ENCODE measurements around the gene A1BG. TPM values are rescaled to one million over a fixed set of nuclear protein-coding genes. Genes with fewer than 3 reads are reported as not detected.

A1BG gene
- polyA plus RNA-seq, 2 of the 4 experiments (the other 2 are of a cell fraction): 2.5 to 9.5 TPM

DNA sequence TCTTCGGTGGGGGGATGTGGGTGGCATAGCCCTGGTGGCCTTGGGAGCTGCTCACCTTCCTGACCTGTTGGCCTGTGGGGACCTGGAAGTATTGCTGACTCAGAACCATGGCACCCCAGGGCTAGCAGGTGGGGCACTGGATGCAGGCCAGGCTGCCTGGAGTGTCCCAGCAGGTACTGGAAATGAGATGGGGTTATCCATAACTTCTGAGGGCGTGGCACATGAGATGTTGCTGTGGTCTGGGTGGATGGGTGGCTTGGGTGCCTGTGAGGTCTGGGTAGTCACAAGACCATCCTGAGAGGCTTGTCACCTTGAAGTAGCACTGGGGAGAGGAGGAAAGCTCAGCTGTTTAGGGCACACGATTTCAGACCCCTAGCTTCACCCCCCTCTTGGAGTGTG is 41.5 kb upstream of the A1BG start:
- FAIRE-seq (no peak), DNase-seq (ENCODE audit: low read depth in 1 of 2, low spot score in 1 of 2) (peak in 1 of 2 experiments; percentile 46), ATAC-seq (peak in 1 of 2 experiments; percentile 4)
- H3K4me2 ChIP-seq: no peak overlapping the region; the same call in 2 of the 3 replicates
- H3K4me3 ChIP-seq: no peak overlapping the region
- no peaks in the 10 kb centered on the region for H3K9me3 ChIP-seq
- ChIA-PET CTCF (interaction anchor here (1.0 kb wide), 1 partner anchor 124 kb away, joined by 4 read pairs; no protein-coding TSS in a partner anchor), POLR2A (interaction anchor here (1.0 kb wide), 1 partner anchor 149 kb away, joined by 3 read pairs; no protein-coding TSS in a partner anchor)
- peaks cover 30% of the 10 kb centered on the region; the same call in 2 of the 3 replicates for H3K4me1 ChIP-seq
- TF ChIP-seq MAFK (IDR thresholded peaks at IDR 0.05; ENCODE audit: partially characterized antibody): peak; percentile 69
- TF ChIP-seq ZC3H11A (IDR thresholded peaks at IDR 0.05): no peak
- H3K27ac ChIP-seq: peak overlapping the region in 1 of 2 experiments; percentile 3; a peak in 2 of 6 replicates
- WGBS (ENCODE audit: missing lambda C conversion rate): 44% methylated on average over 3 of the region's 3 CpGs

DNA sequence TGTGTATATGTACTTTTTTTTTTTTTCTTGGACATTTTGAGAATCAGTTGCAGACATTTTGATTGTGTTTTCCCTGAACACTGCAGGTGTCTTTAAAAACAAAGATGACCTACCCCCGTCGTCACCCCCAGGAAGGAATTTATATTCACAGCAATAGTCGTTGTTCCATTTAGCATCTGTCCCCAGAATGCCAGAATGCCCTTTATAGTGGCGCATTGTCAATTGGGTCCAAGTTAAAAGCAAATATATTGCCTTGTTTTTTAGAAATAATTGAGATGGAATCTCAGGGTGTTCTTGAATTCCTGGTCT is 40.4 kb upstream of the A1BG start:
- Histone ChIP-seq H3K27ac (no peak overlapping the region), H3K4me1 (peaks cover 38% of the 10 kb centered on the region; the same call in 2 of the 3 replicates), H3K4me3 (no peak overlapping the region), H3K9me3 (no peaks in the 10 kb centered on the region), H3K4me2 (no peak overlapping the region)
- TF ChIP-seq, protein P1, sequence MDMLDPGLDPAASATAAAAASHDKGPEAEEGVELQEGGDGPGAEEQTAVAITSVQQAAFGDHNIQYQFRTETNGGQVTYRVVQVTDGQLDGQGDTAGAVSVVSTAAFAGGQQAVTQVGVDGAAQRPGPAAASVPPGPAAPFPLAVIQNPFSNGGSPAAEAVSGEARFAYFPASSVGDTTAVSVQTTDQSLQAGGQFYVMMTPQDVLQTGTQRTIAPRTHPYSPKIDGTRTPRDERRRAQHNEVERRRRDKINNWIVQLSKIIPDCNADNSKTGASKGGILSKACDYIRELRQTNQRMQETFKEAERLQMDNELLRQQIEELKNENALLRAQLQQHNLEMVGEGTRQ (IDR thresholded peaks at IDR 0.05): no peak
- TF ChIP-seq TFCP2L1 (CRISPR knock-in tag; IDR thresholded peaks at IDR 0.05) (no peak), RARB (CRISPR knock-in tag; IDR thresholded peaks at IDR 0.05) (no peak), KDM5A (IDR thresholded peaks at IDR 0.05) (no peak), POLR2A (IDR thresholded peaks at IDR 0.05; ENCODE audit: low read length) (no peak), ZNF302 (CRISPR knock-in tag; IDR thresholded peaks at IDR 0.05) (no peak), MYC (IDR thresholded peaks at IDR 0.05; ENCODE audit: borderline replicate concordance, low read length) (no peak), MAZ (IDR thresholded peaks at IDR 0.05; ENCODE audit: borderline replicate concordance, low read depth, low read length) (no peak), EP300 (IDR thresholded peaks at IDR 0.05) (no peak), HOXB13 (CRISPR knock-in tag; IDR thresholded peaks at IDR 0.05; ENCODE audit: low read depth) (no peak), PHF8 (IDR thresholded peaks at IDR 0.05; ENCODE audit: borderline replicate concordance, low read depth) (no peak), ZSCAN20 (CRISPR knock-in tag; IDR thresholded peaks at IDR 0.05) (no peak), CBX2 (IDR thresholded peaks at IDR 0.05; ENCODE audit: borderline replicate concordance, low read depth) (no peak), NFE2L2 (conservative IDR thresholded peaks at IDR 0.05; ENCODE audit: low read length) (no peak), FOSB (CRISPR knock-in tag; IDR thresholded peaks at IDR 0.05) (no peak)
- TF ChIP-seq, protein P2, sequence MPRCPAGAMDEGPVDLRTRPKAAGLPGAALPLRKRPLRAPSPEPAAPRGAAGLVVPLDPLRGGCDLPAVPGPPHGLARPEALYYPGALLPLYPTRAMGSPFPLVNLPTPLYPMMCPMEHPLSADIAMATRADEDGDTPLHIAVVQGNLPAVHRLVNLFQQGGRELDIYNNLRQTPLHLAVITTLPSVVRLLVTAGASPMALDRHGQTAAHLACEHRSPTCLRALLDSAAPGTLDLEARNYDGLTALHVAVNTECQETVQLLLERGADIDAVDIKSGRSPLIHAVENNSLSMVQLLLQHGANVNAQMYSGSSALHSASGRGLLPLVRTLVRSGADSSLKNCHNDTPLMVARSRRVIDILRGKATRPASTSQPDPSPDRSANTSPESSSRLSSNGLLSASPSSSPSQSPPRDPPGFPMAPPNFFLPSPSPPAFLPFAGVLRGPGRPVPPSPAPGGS (IDR thresholded peaks at IDR 0.05): no peak
- TF ChIP-seq, protein P3, sequence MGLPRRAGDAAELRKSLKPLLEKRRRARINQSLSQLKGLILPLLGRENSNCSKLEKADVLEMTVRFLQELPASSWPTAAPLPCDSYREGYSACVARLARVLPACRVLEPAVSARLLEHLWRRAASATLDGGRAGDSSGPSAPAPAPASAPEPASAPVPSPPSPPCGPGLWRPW (IDR thresholded peaks at IDR 0.05): no peak
- CTCF ChIA-PET: no interaction called here
- POLR2A ChIA-PET: no interaction called here
- ATAC-seq (no peak), FAIRE-seq (no peak), DNase-seq (ENCODE audit: low read depth in 1 of 2, low spot score in 1 of 2) (no peak)
- WGBS (ENCODE audit: missing lambda C conversion rate): 87% methylated on average over 4 of the region's 4 CpGs

DNA sequence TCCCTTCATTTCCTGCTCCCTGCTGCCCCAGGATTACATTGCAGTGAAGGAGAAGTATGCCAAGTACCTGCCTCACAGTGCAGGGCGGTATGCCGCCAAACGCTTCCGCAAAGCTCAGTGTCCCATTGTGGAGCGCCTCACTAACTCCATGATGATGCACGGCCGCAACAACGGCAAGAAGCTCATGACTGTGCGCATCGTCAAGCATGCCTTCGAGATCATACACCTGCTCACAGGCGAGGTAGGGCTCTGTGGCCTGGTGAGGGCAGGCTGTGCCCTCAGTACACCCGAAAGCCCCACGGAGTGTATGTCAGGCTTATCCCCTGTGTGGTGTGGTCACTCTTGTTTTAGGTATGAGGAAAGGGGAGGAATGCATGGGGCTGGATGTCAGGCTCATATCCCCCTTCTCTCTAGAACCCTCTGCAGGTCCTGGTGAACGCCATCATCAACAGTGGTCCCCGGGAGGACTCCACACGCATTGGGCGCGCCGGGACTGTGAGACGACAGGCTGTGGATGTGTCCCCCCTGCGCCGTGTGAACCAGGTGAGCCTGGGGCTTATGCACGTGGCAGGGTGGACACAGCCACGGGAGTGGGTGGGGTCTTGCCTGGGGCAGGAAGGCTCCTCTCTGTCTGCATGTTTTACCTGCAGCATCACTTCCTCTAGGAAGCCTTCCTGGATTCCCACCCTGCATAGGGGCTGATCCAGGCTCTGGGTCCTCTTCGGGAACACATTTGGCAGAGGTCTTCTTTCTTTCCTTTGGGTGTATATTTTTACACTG is 39.8 kb upstream of the A1BG start:
- TF ChIP-seq FOSB (CRISPR knock-in tag; IDR thresholded peaks at IDR 0.05) (no peak), ZFP36 (IDR thresholded peaks at IDR 0.05; ENCODE audit: borderline replicate concordance, partially characterized antibody) (peak; percentile 68)
- POLR2A ChIA-PET: no interaction called here
- no peak overlapping the region for H3K4me3 ChIP-seq
- H3K9me3 ChIP-seq: no peaks in the 10 kb centered on the region
- CTCF ChIA-PET: interaction anchor here (1.3 kb wide), 1 partner anchor 126 kb away, joined by 8 read pairs; the partner anchor contains the start of gene ZBTB45
- ATAC-seq (no peak), FAIRE-seq (no peak), DNase-seq (ENCODE audit: low read depth in 1 of 2, low spot score in 1 of 2) (no peak)
- 91% methylated on average over 25 of the region's 26 CpGs for WGBS (ENCODE audit: missing lambda C conversion rate)
- no peak overlapping the region for H3K27ac ChIP-seq
- peaks cover 44% of the 10 kb centered on the region for H3K4me1 ChIP-seq
- no peak overlapping the region for H3K4me2 ChIP-seq
